NCI-H526 treated with DMSO at 0.1 percent for 48 hours (cell line): Measurements from ENCODE around the gene HFE.

Source experiments
- DNase-seq: peaks from one replicate; lab custom pipeline; 2025; lab: John Stamatoyannopoulos, UW

HFE gene

DNA sequence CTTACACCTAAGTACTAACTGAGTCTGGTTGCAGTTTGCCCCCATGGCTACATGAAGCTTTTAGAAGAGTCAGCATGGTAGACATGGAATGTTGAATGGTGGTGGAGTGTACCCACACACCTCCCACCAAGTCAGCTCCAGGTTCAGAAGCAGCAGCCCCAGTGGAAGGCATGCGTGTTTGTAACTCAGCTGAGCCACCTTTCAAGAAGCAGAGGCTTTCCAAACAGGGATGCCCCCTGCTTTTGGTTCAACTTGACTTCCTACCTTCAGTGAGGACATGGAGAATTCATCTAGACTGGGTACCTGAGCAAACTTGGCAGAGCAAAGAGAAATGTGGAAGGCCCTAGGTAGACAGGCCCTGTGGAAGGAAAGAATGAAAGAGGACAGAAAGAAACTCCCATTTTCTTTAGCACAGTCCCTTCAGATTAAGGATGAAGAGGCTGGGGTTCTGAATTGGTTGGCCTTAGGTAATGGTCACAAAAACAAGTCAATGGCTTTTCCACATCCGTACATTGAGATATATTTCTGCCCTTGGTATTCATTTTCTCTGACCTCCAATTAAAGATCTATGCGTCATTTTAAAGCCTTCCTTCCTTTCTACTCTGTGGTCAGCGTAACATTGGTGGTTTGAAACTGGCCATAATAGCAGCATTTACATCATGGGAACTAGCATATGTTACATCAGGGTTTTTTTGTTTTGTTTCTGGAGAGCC is 53.2 kb downstream of the HFE start:
- no peak for DNase-seq

DNA sequence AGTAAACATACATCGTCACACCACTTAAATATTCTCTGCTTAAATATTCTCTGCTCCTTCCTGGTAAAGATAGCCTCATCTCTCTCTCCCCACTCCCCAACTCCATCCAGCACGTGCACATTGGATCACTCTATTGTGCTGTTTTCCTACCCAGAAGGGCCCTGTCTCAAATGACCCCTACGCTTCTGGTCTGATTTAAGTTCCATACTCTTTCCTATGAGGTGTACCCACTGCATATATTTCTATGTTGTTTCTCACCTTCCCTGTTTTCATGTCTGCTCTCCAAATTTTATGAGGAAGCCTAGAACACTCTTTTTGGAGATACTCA is 53.7 kb downstream of the HFE start:
- DNase-seq: no peak

- no peak for DNase-seq
Observed at GRCh38 chr6:26141378-26141904, 54.2 kb downstream of the HFE start.

DNA sequence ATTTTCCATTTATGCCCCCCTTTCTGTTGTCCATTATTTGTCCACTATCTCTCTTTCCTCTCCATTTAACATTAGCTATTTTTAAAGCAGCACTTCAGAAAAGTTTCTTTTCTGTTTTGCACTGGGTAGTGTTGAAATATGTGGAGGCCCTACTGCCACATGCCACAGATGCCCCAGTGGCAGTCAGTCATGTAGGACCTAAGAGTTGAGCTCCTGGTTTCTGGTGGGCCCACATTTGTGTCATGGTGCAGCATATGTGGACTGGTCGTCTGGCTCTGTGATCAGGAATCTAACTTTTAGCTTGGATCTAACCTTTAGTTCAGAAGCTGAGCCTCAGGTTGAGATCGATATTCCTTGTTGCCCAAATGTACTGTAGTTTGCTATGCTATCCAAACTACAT is 54.8 kb downstream of the HFE start:
- DNase-seq: no peak
